ENCODE data around the gene HOTAIR. TPM values are rescaled to one million over a fixed set of nuclear protein-coding genes. Genes with fewer than 3 reads are reported as not detected.

HOTAIR gene
- total RNA-seq, 1 experiment from 2014 or later = not detected

DNA sequence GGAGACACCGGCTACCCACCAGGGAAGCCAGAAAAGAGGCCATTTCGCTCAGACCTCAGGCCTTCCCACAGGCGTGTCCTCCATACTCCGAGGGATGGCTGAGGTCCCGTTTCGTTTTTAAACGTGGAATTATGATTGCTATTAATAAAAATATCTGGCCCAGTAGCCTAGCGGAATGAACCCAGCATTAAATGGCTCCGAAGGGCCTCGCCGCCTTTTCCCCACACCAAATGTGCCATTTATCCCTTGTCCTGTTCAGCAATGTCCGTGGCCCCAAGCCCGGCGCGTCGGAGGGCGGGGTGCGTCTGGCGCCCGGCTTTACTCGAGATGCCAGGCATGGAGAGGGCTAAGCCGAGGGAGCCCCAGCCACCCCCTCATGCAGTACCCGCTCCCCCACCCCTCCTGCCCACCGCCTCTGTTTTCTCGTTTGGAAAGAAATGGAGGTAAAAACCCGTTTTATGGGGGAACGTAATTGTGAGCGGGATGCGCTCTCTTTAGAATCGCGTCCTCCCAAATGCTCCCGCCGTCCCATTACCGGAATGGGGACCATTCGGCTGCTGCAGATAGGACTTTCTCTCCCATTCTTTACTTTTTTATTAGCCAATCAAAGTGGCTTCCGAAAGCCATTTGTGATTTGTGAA, 39.7 kb upstream of the HOTAIR start:
- Histone ChIP-seq H4K20me1 (ENCODE audit: control insufficient read depth, insufficient read depth, insufficient read length) (no peaks in the 10 kb centered on the region), H3K56ac (ENCODE audit: insufficient read length, low read depth, low read length) (no peak overlapping the region), H3K27ac (ENCODE audit: insufficient read length, low read depth, low read length) (no peak overlapping the region), H3K9ac (ENCODE audit: extremely low read depth, insufficient read length, low read length) (no peak overlapping the region), H3K79me2 (ENCODE audit: insufficient read depth, low read length) (no peaks in the 10 kb centered on the region), H3K14ac (ENCODE audit: insufficient read depth, low read length) (no peak overlapping the region), H4K8ac (replicated peaks; ENCODE audit: insufficient read length, low read depth, low read length) (no peak overlapping the region), H3T11ph (ENCODE audit: low read length) (no peak overlapping the region), H4K91ac (ENCODE audit: insufficient read length, low read depth, low read length) (no peak overlapping the region), H3K18ac (ENCODE audit: insufficient read length, low read depth, low read length) (no peak overlapping the region), H3K23ac (ENCODE audit: insufficient read length, low read depth, low read length) (no peak overlapping the region), H3K4me1 (ENCODE audit: insufficient read depth, low read length) (no peaks in the 10 kb centered on the region), H3K27me3 (ENCODE audit: insufficient read depth, low read length) (peaks cover 91% of the 10 kb centered on the region), H2BK20ac (ENCODE audit: low read depth, low read length, poor library complexity, severe bottlenecking) (no peak overlapping the region), H2AK5ac (ENCODE audit: insufficient read length, low read length) (no peak overlapping the region), H2BK12ac (ENCODE audit: insufficient read length, low read depth, low read length) (no peak overlapping the region), H3K79me1 (ENCODE audit: insufficient read depth, low read depth, low read length, poor library complexity, severe bottlenecking) (no peaks in the 10 kb centered on the region), H2BK5ac (ENCODE audit: insufficient read length, low read length) (no peak overlapping the region), H3K4me2 (ENCODE audit: insufficient read depth, insufficient read length, low read length) (no peak overlapping the region), H3K4ac (ENCODE audit: low read depth, low read length) (no peak overlapping the region), H4K5ac (ENCODE audit: insufficient read length, low read depth, low read length) (no peak overlapping the region), H3K23me2 (ENCODE audit: insufficient read length, low read depth, low read length, poor library complexity, severe bottlenecking) (peaks cover 10% of the 10 kb centered on the region), H3K9me3 (ENCODE audit: control insufficient read depth, low read depth, low read length) (no peaks in the 10 kb centered on the region), H2AFZ (ENCODE audit: low read length) (no peak overlapping the region), H2BK15ac (ENCODE audit: low read depth, low read length) (no peak overlapping the region), H2BK120ac (ENCODE audit: low read depth, low read length, poor library complexity, severe bottlenecking) (no peak overlapping the region)
- Mint-ChIP-seq H3K4me3 (no peak overlapping the region; a peak in 1 of 5 replicates), H3K9me3 (peaks cover 0 to 2% of the 10 kb centered on the region in 2 experiments; a peak in 1 of 5 replicates), H3K36me3 (ENCODE audit: insufficient read depth in 1 of 3, low read depth in 3 of 3) (no peaks in the 10 kb centered on the region), H3K4me1 (peaks cover 10 to 39% of the 10 kb centered on the region in 2 experiments), H3K27ac (no peak overlapping the region; a peak in 1 of 7 replicates), H3K27me3 (ENCODE audit: low read depth) (peaks cover 100% of the 10 kb centered on the region)
- TF ChIP-seq, protein P1, sequence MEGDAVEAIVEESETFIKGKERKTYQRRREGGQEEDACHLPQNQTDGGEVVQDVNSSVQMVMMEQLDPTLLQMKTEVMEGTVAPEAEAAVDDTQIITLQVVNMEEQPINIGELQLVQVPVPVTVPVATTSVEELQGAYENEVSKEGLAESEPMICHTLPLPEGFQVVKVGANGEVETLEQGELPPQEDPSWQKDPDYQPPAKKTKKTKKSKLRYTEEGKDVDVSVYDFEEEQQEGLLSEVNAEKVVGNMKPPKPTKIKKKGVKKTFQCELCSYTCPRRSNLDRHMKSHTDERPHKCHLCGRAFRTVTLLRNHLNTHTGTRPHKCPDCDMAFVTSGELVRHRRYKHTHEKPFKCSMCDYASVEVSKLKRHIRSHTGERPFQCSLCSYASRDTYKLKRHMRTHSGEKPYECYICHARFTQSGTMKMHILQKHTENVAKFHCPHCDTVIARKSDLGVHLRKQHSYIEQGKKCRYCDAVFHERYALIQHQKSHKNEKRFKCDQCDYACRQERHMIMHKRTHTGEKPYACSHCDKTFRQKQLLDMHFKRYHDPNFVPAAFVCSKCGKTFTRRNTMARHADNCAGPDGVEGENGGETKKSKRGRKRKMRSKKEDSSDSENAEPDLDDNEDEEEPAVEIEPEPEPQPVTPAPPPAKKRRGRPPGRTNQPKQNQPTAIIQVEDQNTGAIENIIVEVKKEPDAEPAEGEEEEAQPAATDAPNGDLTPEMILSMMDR (conservative IDR thresholded peaks at IDR 0.05) = no peak
- no peak for DNase-seq
- no CpG with 5 or more reads among the region's 36 CpGs for WGBS (ENCODE audit: extremely low coverage, insufficient read length, low lambda C conversion rate)
